ENCODE results near the gene KCTD5.

Gene KCTD5

GRCh38 chr16:2752035-2752849, 69.9 kb downstream of the KCTD5 start, which contains the start of gene SRRM2:
SRRM2 (plus strand) TSS chr16:2752638; CDS start chr16:2756365, 3,727 bp downstream.
- peak; percentile 95 for DNase-seq (ENCODE audit: low spot score)

- peak; percentile 86 for DNase-seq (ENCODE audit: low spot score)
Measured at GRCh38 chr16:2752850-2753732, 70.8 kb downstream of the KCTD5 start.

GRCh38 chr16:2753733-2754020, 71.4 kb downstream of the KCTD5 start:
- no peak for DNase-seq (ENCODE audit: low spot score)

GRCh38 chr16:2755158-2755557, 72.8 kb downstream of the KCTD5 start:
- DNase-seq (ENCODE audit: low spot score): no peak

- DNase-seq (ENCODE audit: low spot score): no peak
Measured at GRCh38 chr16:2756288-2757015, 74.1 kb downstream of the KCTD5 start.

GRCh38 chr16:2757344-2757743, 75.0 kb downstream of the KCTD5 start:
- no peak for DNase-seq (ENCODE audit: low spot score)
